HEK293 (cell line): Measurements from ENCODE around the gene MUSK.

Source experiments
- CTCF ChIA-PET: fragments of 350-600 bp; formaldehyde crosslinking; extraction: SDS; loops from one replicate; lab custom pipeline; 2021; ENCODE audit warnings: antibody characterized with exemption; lab: Yijun Ruan, JAX
- POLR2A ChIA-PET: fragments of 300-600 bp; formaldehyde crosslinking; extraction: SDS; loops from one replicate; lab custom pipeline; 2020; ENCODE audit warnings: antibody characterized with exemption, inconsistent platforms; lab: Yijun Ruan, JAX
- H3K27ac ChIP-seq: fragments of 200-500 bp; sonication (Bioruptor generic); 2 replicates; pipeline ENCODE4 v1.5.1; 2014; ENCODE audit warnings: low read depth, low read length, control low read depth, inconsistent platforms; ENCODE audit errors: extremely low read depth
- H3K36me3 ChIP-seq, 2 experiments: fragments of 200-500 bp in 1 of 2; sonication (Bioruptor generic) in 1 of 2; 1 replicate in 1 of 2; 2 replicates in 1 of 2; pipeline ENCODE4 v1.5.1; 2014 to 2017; ENCODE audit warnings: inconsistent platforms in 2 of 2, low read length in 2 of 2; ENCODE audit not compliant: control insufficient read depth in 2 of 2, insufficient read depth in 1 of 2
- H3K4me1 ChIP-seq: fragments of 200-500 bp; sonication (Bioruptor generic); 2 replicates; pipeline ENCODE4 v1.5.1; 2014; ENCODE audit warnings: mild to moderate bottlenecking, low read length, inconsistent platforms; ENCODE audit not compliant: control insufficient read depth, insufficient read depth
- H3K4me3 ChIP-seq: 2 replicates; pipeline ENCODE4 v1.5.1; 2011; ENCODE audit warnings: low read depth, mild to moderate bottlenecking, control low read depth, low read length, moderate library complexity
- H3K9me3 ChIP-seq: fragments of 200-500 bp; sonication (Bioruptor generic); 2 replicates; pipeline ENCODE4 v1.5.1; 2014; ENCODE audit warnings: low read depth, low read length, inconsistent platforms; ENCODE audit not compliant: control insufficient read depth, insufficient read depth
- BCL11A ChIP-seq: fragments of 450-650 bp; formaldehyde crosslinking; IDR thresholded peaks from 2 replicates; pipeline ENCODE4 v1.5.1; 2016; ENCODE audit warnings: low read depth, missing biosample characterization, missing genetic modification characterization
- KLF1 ChIP-seq: fragments of 450-650 bp; formaldehyde crosslinking; IDR thresholded peaks from 2 replicates; pipeline ENCODE4 v1.5.1; 2016; ENCODE audit warnings: missing biosample characterization, missing genetic modification characterization
- OSR2 ChIP-seq: fragments of 450-650 bp; formaldehyde crosslinking; IDR thresholded peaks from 2 replicates; pipeline ENCODE4 v1.5.1; 2016; ENCODE audit warnings: missing biosample characterization, missing genetic modification characterization
- SALL2 ChIP-seq: fragments of 450-650 bp; formaldehyde crosslinking; IDR thresholded peaks from 2 replicates; pipeline ENCODE4 v1.5.0; 2017; ENCODE audit warnings: missing biosample characterization, mild to moderate bottlenecking, missing genetic modification characterization, borderline replicate concordance
- ZFP3 ChIP-seq: fragments of 450-650 bp; formaldehyde crosslinking; IDR thresholded peaks from 2 replicates; pipeline ENCODE4 v1.5.1; 2016; ENCODE audit warnings: low read depth, missing biosample characterization, missing genetic modification characterization
- ZNF19 ChIP-seq: fragments of 450-650 bp; formaldehyde crosslinking; IDR thresholded peaks from 2 replicates; pipeline ENCODE4; 2016; ENCODE audit warnings: missing biosample characterization, missing genetic modification characterization, low read depth
- ZNF274 ChIP-seq, 2 experiments: fragments of 200-500 bp in 1 of 2; fragments of 450-650 bp in 1 of 2; sonication (Bioruptor generic) in 1 of 2; formaldehyde crosslinking in 1 of 2; IDR thresholded peaks; 2 replicates each; pipeline versions ENCODE4 v1.5.1 to v1.6.1; 2014 to 2016; ENCODE audit warnings: borderline replicate concordance in 1 of 2, inconsistent platforms in 1 of 2, low read length in 1 of 2, missing biosample characterization in 1 of 2, missing genetic modification characterization in 1 of 2
- ZNF423 ChIP-seq: fragments of 450-650 bp; formaldehyde crosslinking; IDR thresholded peaks from 2 replicates; pipeline ENCODE4 v1.5.1; 2016; ENCODE audit warnings: missing biosample characterization, missing genetic modification characterization
- ZNF510 ChIP-seq: fragments of 450-650 bp; formaldehyde crosslinking; IDR thresholded peaks from 2 replicates; pipeline ENCODE4 v1.5.1; 2018; ENCODE audit warnings: mild to moderate bottlenecking, missing genetic modification characterization, missing biosample characterization; ENCODE audit not compliant: insufficient replicate concordance
- ZNF513 ChIP-seq: fragments of 450-650 bp; IDR thresholded peaks from 2 replicates; pipeline ENCODE4 v1.5.1; 2018; ENCODE audit warnings: missing biosample characterization, missing genetic modification characterization
- ZNF529 ChIP-seq: fragments of 450-650 bp; formaldehyde crosslinking; IDR thresholded peaks from 2 replicates; pipeline ENCODE4 v1.5.1; 2017; ENCODE audit warnings: missing genetic modification characterization, missing biosample characterization; ENCODE audit not compliant: insufficient replicate concordance
- ZNF580 ChIP-seq: fragments of 450-650 bp; formaldehyde crosslinking; IDR thresholded peaks from 2 replicates; pipeline ENCODE4 v1.5.1; 2016; ENCODE audit warnings: missing biosample characterization, missing genetic modification characterization
- ZNF596 ChIP-seq: fragments of 450-650 bp; IDR thresholded peaks from 2 replicates; pipeline ENCODE4 v1.5.0; 2018; ENCODE audit warnings: missing biosample characterization, mild to moderate bottlenecking, missing genetic modification characterization, moderate library complexity
- ZNF654 ChIP-seq: fragments of 450-650 bp; formaldehyde crosslinking; IDR thresholded peaks from 2 replicates; pipeline ENCODE4 v1.5.1; 2016; ENCODE audit warnings: low read depth, missing biosample characterization, missing genetic modification characterization
- ZNF707 ChIP-seq: fragments of 450-650 bp; formaldehyde crosslinking; IDR thresholded peaks from 2 replicates; pipeline ENCODE4 v1.5.1; 2016; ENCODE audit warnings: missing biosample characterization, missing genetic modification characterization
- ZSCAN4 ChIP-seq: fragments of 450-650 bp; formaldehyde crosslinking; IDR thresholded peaks from 2 replicates; pipeline ENCODE4 v1.5.1; 2017; ENCODE audit warnings: missing biosample characterization, missing genetic modification characterization
- ZXDB ChIP-seq: fragments of 450-650 bp; formaldehyde crosslinking; IDR thresholded peaks from 2 replicates; pipeline ENCODE4 v1.5.1; 2016; ENCODE audit warnings: missing biosample characterization, missing genetic modification characterization
- TF ChIP-seq, protein P1 (sequence below): fragments of 450-650 bp; formaldehyde crosslinking; IDR thresholded peaks from 2 replicates; pipeline ENCODE4 v1.5.1; 2016; ENCODE audit warnings: missing biosample characterization, missing genetic modification characterization
- TF ChIP-seq, protein P2 (sequence below): fragments of 450-650 bp; formaldehyde crosslinking; IDR thresholded peaks from 2 replicates; pipeline ENCODE4 v1.5.1; 2017; ENCODE audit warnings: missing biosample characterization, missing genetic modification characterization
- TF ChIP-seq, protein P3 (sequence below): fragments of 450-650 bp; formaldehyde crosslinking; IDR thresholded peaks from 2 replicates; pipeline ENCODE4 v1.5.1; 2016; ENCODE audit warnings: missing biosample characterization, missing genetic modification characterization

The MUSK gene

DNA sequence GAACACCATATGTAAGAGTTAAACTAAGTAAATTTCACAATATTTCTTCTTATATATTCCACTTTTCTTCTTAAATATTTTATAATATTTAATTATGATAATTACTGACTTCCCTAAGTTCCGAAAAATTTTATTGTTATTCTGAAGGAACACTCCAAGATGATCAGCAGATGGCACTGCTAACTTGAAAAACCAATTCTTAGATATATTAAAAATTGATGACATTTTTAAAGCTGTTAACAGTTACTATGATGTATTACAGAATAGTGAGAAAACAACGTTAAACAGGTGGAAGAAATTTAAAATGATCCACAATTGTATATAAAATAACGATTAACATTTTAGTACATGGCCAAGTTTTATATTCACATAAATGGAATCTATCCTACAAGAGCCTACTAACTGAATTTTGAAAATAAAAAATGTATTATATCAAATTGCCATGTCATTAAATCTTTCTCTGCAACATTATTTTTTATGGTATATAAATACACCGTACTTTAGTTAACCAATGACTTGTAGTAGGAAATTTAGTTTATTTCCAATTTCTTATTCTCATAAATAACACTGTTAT lies 30.1 kb upstream of the MUSK start:
- CTCF ChIA-PET = interaction anchor here (0.9 to 1.4 kb wide), 3 partner anchors 656 to 772 kb away, joined by 3 to 6 read pairs (median 3); no protein-coding TSS in a partner anchor
- no peaks in the 10 kb centered on the region for H3K9me3 ChIP-seq
- no peaks in the 10 kb centered on the region for H3K36me3 ChIP-seq
- H3K4me1 ChIP-seq = no peaks in the 10 kb centered on the region
- H3K27ac ChIP-seq = no peak overlapping the region
- no peak for TF ChIP-seq ZXDB (tag by site-specific recombination)
- peak; percentile 46 for TF ChIP-seq ZNF654 (tag by site-specific recombination)
- POLR2A ChIA-PET = no interaction called here
- no peak overlapping the region for H3K4me3 ChIP-seq

DNA sequence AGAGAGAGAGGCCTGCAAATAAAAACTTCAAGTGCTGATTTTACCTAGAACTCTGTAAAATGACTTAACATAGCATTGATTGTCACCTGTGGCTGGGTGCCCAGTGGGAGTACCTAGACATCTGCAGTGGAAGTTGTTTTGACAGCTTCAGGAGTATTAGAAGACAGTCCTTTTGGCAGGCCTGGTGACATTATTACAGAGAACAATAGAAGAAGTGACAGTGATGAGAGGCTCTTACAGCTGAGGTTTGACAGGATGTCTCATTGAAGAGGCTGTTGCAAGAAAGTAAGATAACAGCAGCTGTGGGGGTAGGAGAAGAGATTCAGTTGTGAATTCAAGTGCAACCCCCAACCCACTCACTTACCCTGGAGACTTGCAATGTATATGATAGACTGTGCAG lies 27.9 kb upstream of the MUSK start:
- Histone ChIP-seq H3K9me3 (no peaks in the 10 kb centered on the region), H3K4me3 (no peak overlapping the region), H3K36me3 (no peaks in the 10 kb centered on the region), H3K4me1 (no peaks in the 10 kb centered on the region), H3K27ac (no peak overlapping the region)
- TF ChIP-seq ZNF580 (tag by site-specific recombination) (no peak), ZNF19 (tag by site-specific recombination) (no peak), BCL11A (tag by site-specific recombination) (no peak), KLF1 (tag by site-specific recombination) (no peak), ZNF510 (no peak), SALL2 (tag by site-specific recombination) (no peak), ZNF423 (tag by site-specific recombination) (no peak), ZNF707 (tag by site-specific recombination) (no peak), ZFP3 (tag by site-specific recombination) (no peak), ZNF596 (tag by site-specific recombination) (no peak), ZNF529 (tag by site-specific recombination) (no peak), ZNF513 (no peak), ZNF274 (IDR thresholded peaks at IDR 0.05; ENCODE audit: low read length) (no peak), ZNF274 (tag by site-specific recombination; IDR thresholded peaks at IDR 0.05; ENCODE audit: borderline replicate concordance) (no peak), OSR2 (tag by site-specific recombination) (no peak), ZSCAN4 (tag by site-specific recombination) (no peak)
- TF ChIP-seq, protein P1, sequence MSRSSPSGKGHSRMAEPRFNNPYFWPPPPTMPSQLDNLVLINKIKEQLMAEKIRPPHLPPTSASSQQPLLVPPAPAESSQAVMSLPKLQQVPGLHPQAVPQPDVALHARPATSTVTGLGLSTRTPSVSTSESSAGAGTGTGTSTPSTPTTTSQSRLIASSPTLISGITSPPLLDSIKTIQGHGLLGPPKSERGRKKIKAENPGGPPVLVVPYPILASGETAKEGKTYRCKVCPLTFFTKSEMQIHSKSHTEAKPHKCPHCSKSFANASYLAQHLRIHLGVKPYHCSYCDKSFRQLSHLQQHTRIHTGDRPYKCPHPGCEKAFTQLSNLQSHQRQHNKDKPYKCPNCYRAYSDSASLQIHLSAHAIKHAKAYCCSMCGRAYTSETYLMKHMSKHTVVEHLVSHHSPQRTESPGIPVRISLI (tag by site-specific recombination) = no peak
- TF ChIP-seq, protein P2, sequence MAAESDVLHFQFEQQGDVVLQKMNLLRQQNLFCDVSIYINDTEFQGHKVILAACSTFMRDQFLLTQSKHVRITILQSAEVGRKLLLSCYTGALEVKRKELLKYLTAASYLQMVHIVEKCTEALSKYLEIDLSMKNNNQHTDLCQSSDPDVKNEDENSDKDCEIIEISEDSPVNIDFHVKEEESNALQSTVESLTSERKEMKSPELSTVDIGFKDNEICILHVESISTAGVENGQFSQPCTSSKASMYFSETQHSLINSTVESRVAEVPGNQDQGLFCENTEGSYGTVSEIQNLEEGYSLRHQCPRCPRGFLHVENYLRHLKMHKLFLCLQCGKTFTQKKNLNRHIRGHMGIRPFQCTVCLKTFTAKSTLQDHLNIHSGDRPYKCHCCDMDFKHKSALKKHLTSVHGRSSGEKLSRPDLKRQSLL (tag by site-specific recombination) = no peak
- TF ChIP-seq, protein P3, sequence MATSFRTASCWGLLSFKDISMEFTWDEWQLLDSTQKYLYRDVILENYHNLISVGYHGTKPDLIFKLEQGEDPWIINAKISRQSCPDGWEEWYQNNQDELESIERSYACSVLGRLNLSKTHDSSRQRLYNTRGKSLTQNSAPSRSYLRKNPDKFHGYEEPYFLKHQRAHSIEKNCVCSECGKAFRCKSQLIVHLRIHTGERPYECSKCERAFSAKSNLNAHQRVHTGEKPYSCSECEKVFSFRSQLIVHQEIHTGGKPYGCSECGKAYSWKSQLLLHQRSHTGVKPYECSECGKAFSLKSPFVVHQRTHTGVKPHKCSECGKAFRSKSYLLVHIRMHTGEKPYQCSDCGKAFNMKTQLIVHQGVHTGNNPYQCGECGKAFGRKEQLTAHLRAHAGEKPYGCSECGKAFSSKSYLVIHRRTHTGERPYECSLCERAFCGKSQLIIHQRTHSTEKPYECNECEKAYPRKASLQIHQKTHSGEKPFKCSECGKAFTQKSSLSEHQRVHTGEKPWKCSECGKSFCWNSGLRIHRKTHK (tag by site-specific recombination) = no peak
- ChIA-PET POLR2A (no interaction called here), CTCF (interaction anchor here (0.6 to 1.3 kb wide), 6 partner anchors 17 to 657 kb away, joined by 3 to 4 read pairs (median 3); no protein-coding TSS in a partner anchor)
